Immature natural killer cell (primary cell): Measurements from ENCODE around the gene MTHFD1L. TPM values are rescaled to one million over a fixed set of nuclear protein-coding genes. Genes with fewer than 3 reads are reported as not detected.

Source experiments
- DNase-seq, 3 donors: peaks; one replicate each; pipeline ENCODE4 v3.0.0; 2022; ENCODE audit warnings: mixed read lengths in 1 of 3
- H3K27ac Mint-ChIP-seq, 6 donors: one replicate each; pipeline ENCODE4 v1.8.0; 2020; ENCODE audit warnings: mixed read lengths in 6 of 6, mild to moderate bottlenecking in 5 of 6, inconsistent platforms in 4 of 6, moderate library complexity in 3 of 6
- H3K27me3 Mint-ChIP-seq, 3 donors: one replicate each; pipeline ENCODE4 v1.8.0; 2020 to 2021; ENCODE audit warnings: low read depth in 3 of 3, mild to moderate bottlenecking in 3 of 3, mixed read lengths in 3 of 3, moderate library complexity in 3 of 3, inconsistent platforms in 1 of 3
- H3K36me3 Mint-ChIP-seq, 3 donors: one replicate each; pipeline ENCODE4 v1.8.0; 2020; ENCODE audit warnings: mixed read lengths in 3 of 3, inconsistent platforms in 2 of 3, mild to moderate bottlenecking in 2 of 3
- H3K4me1 Mint-ChIP-seq, 2 donors: one replicate each; pipeline ENCODE4 v1.8.0; 2020; ENCODE audit warnings: inconsistent platforms in 2 of 2, mild to moderate bottlenecking in 2 of 2, mixed read lengths in 2 of 2, moderate library complexity in 1 of 2
- H3K4me3 Mint-ChIP-seq, 5 donors: one replicate each; pipeline ENCODE4 v1.8.0; 2020; ENCODE audit warnings: mild to moderate bottlenecking in 5 of 5, mixed read lengths in 5 of 5, inconsistent platforms in 3 of 5, moderate library complexity in 3 of 5
- H3K9me3 Mint-ChIP-seq, 6 donors: one replicate each; pipeline ENCODE4 v1.8.0; 2020; ENCODE audit warnings: mild to moderate bottlenecking in 6 of 6, mixed read lengths in 6 of 6, inconsistent platforms in 4 of 6, moderate library complexity in 3 of 6
- polyA plus RNA-seq, 3 donors: library from polyadenylated mRNA; unstranded; fragments of 300-500 nt; fragmentation: Illumina TruSeq; gene quantifications; one replicate each; pipeline ENCODE4 v1.2.3, GENCODE V29; 2021

MTHFD1L gene
- polyA plus RNA-seq, 3 donors from 2014 or later = 0.79 to 1.8 (median 1.6) TPM

GRCh38 chr6:150877928-150878327 lies 12.4 kb downstream of the MTHFD1L start:
- DNase-seq = no peak
- H3K9me3 Mint-ChIP-seq = no peaks in the 10 kb centered on the region
- no peaks in the 10 kb centered on the region for H3K36me3 Mint-ChIP-seq
- peaks cover 0 to 1% (median 0%) of the 10 kb centered on the region in 3 donors for H3K27me3 Mint-ChIP-seq
- no peaks in the 10 kb centered on the region for H3K4me1 Mint-ChIP-seq
- no peak overlapping the region for H3K27ac Mint-ChIP-seq
- H3K4me3 Mint-ChIP-seq = no peak overlapping the region

GRCh38 chr6:150878347-150879213 lies 13.1 kb downstream of the MTHFD1L start:
- peaks cover 0 to 1% (median 0%) of the 10 kb centered on the region in 3 donors for H3K27me3 Mint-ChIP-seq
- H3K36me3 Mint-ChIP-seq = peaks cover 0 to 4% (median 0%) of the 10 kb centered on the region in 3 donors
- no peaks in the 10 kb centered on the region for H3K4me1 Mint-ChIP-seq
- H3K27ac Mint-ChIP-seq = no peak overlapping the region
- DNase-seq = no peak
- H3K9me3 Mint-ChIP-seq = no peaks in the 10 kb centered on the region
- no peak overlapping the region for H3K4me3 Mint-ChIP-seq

DNA sequence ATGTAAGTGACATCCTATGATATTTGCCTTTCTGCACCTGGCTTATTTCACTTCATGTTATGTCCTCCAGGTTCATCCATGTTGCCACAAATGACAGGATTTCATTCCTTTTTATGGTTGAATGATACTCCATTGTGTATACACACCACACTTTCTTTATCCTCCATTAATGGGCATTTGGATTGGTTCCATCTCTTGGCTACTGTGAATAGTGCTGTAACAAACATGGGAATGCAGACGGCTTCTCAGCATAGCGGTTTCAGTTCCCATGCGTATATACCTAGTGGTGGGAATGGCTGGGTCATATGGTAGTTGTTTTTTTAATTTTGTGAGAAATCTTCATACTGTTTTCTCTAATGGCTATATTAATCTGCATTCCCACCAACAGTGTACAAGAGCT lies 14.8 kb downstream of the MTHFD1L start:
- Mint-ChIP-seq H3K9me3 (no peaks in the 10 kb centered on the region), H3K4me1 (no peaks in the 10 kb centered on the region), H3K27me3 (peaks cover 0 to 1% (median 0%) of the 10 kb centered on the region in 3 donors), H3K4me3 (no peak overlapping the region), H3K27ac (no peak overlapping the region), H3K36me3 (peaks cover 0 to 7% (median 0%) of the 10 kb centered on the region in 3 donors)
- no peak for DNase-seq

DNA sequence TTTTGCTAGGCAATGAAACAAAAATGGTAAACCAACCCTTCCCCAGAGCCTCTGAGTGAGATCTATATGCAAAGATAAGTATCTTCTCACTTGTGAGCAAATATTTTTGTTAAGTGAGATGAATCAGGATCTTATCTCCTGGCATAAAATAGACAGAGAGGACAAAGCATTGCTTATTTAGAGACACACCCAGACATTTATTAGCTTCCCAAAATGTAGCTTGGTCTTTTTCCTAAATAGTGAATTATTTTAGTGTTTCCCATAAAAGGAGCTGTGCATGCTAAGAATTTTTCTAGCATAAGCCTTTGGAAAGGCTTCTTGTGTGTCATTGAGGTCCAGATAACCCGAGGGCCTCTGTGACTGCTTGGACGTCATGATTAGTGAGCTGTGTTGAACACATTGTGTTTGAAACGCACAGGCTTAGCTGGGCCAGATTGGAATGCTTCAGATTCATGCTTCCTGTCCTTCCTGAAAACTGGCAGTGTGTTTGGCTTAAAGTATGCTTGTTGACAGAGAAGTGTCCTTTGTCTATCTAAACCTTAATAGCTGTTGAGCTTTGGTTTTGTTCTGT lies 16.5 kb downstream of the MTHFD1L start:
- H3K4me3 Mint-ChIP-seq = no peak overlapping the region

DNA sequence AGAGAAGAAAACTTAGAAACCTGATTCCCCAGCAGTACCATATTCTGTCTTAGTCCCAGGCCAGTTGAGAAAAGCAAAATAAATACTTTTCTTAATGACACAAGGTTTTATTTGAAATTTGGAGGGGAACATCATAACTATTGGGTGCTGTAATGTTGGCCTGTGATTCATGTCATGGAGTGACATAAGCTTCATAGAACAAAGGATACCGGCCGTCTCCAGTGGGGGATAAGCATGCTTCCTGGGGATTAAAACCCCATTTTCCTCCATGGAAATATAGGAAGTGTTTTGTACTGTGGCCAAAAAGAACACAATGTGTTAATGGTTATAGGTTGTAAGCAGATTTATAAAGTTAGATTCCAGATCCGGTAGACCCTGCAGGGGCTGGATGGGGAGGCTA lies 18.0 kb downstream of the MTHFD1L start:
- Mint-ChIP-seq H3K9me3 (no peaks in the 10 kb centered on the region), H3K27me3 (peaks cover 0 to 1% (median 0%) of the 10 kb centered on the region in 3 donors), H3K4me1 (no peaks in the 10 kb centered on the region), H3K27ac (no peak overlapping the region), H3K36me3 (peaks cover 0 to 7% (median 0%) of the 10 kb centered on the region in 3 donors), H3K4me3 (no peak overlapping the region)
- DNase-seq = no peak

More for the DNA sequence above, 16.5 kb downstream of the MTHFD1L start:
- Mint-ChIP-seq H3K27me3 (peaks cover 0 to 1% (median 0%) of the 10 kb centered on the region in 3 donors), H3K27ac (no peak overlapping the region), H3K4me1 (no peaks in the 10 kb centered on the region), H3K9me3 (no peaks in the 10 kb centered on the region), H3K36me3 (peaks cover 0 to 7% (median 0%) of the 10 kb centered on the region in 3 donors)
- DNase-seq = no peak

DNA sequence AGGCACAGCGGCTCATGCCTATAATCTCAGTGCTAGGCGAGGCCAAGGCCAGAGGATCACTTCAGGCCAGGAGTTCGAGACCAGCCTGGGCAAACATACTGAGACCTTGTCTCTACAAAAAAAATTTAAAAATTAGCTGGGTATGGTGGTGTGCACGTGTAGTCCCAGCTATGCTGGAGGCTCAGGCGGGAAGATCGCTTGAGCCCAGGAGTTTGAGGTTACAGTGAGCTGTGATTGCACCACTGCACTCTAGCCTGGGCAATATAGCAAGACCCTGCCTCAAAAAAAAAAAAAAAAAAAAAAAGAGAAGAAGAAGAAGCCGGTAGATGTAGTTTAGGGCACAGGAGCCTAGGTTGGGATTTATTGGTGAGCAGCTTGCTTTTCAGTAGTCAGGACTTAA lies 20.7 kb downstream of the MTHFD1L start:
- Mint-ChIP-seq H3K4me3 (no peak overlapping the region), H3K27me3 (peaks cover 0 to 2% (median 0%) of the 10 kb centered on the region in 3 donors), H3K27ac (no peak overlapping the region), H3K36me3 (peaks cover 0 to 7% (median 0%) of the 10 kb centered on the region in 3 donors), H3K9me3 (no peaks in the 10 kb centered on the region), H3K4me1 (no peaks in the 10 kb centered on the region)
- DNase-seq = no peak

GRCh38 chr6:150887978-150888563 lies 22.6 kb downstream of the MTHFD1L start:
- H3K4me1 Mint-ChIP-seq = no peaks in the 10 kb centered on the region
- peaks cover 0 to 7% (median 0%) of the 10 kb centered on the region in 3 donors for H3K36me3 Mint-ChIP-seq
- H3K4me3 Mint-ChIP-seq = no peak overlapping the region
- no peaks in the 10 kb centered on the region for H3K9me3 Mint-ChIP-seq
- no peak for DNase-seq
- H3K27ac Mint-ChIP-seq = no peak overlapping the region
- peaks cover 0 to 2% (median 0%) of the 10 kb centered on the region in 3 donors for H3K27me3 Mint-ChIP-seq

DNA sequence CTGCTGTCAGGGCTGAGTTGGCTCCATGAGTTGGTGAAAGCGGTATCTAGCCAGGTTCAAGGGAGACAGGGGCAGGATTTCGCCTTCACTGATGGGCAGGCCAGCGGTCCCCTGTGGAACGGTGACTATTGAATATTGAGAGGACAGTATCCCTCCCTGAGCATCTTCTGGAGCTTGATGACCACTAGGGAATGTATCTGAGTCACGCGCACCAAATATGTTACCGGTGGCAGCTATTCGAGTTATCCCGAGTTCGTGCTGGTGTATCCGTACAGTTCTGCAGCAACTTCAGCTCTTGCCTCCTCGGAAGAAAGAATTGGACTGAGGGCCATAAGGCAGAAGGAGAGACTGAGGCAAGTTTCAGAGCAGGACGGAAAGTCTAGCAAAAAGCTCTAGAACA lies 24.8 kb downstream of the MTHFD1L start:
- Mint-ChIP-seq H3K9me3 (no peaks in the 10 kb centered on the region), H3K27me3 (peaks cover 0 to 4% (median 2%) of the 10 kb centered on the region in 3 donors), H3K4me3 (no peak overlapping the region), H3K27ac (no peak overlapping the region), H3K4me1 (peaks cover 3 to 5% of the 10 kb centered on the region in 2 donors), H3K36me3 (no peaks in the 10 kb centered on the region)
- no peak for DNase-seq

GRCh38 chr6:150891888-150892485 lies 26.5 kb downstream of the MTHFD1L start:
- Mint-ChIP-seq H3K4me3 (no peak overlapping the region), H3K36me3 (no peaks in the 10 kb centered on the region), H3K27ac (no peak overlapping the region), H3K9me3 (no peaks in the 10 kb centered on the region), H3K27me3 (peaks cover 0 to 6% (median 2%) of the 10 kb centered on the region in 3 donors), H3K4me1 (peaks cover 16 to 17% of the 10 kb centered on the region in 2 donors)
- DNase-seq = peak; percentile 27 to 44 (median 34)

DNA sequence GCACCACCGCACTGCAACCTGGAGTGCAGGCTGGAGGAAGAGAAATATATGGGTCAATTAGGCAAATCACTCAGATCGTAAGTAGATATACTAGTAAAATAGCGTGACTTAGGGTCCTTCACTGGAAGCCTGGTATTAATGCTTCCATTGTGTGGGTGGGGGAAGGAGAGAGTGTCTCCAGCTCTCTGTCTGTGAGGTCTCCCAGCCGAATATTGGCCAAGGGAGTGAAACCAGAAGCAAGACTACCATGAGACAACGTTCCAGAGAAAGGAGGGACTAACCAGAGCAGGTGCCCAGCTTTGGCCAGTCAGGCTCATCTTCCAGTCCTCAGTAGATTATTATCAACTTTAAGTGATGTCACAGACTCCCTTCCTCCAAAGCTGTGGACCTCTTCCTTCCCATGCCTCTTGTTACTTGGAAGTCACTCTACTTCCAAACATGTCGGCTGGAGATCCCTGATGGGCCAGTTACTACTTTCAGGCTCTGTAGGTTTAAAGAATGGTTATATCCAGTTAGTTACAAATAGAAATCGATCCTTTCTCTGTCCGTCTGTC lies 28.8 kb downstream of the MTHFD1L start:
- Mint-ChIP-seq H3K36me3 (peaks cover 0 to 3% (median 0%) of the 10 kb centered on the region in 3 donors), H3K4me1 (peaks cover 17 to 22% of the 10 kb centered on the region in 2 donors), H3K4me3 (no peak overlapping the region), H3K27me3 (peaks cover 0 to 6% (median 2%) of the 10 kb centered on the region in 3 donors), H3K9me3 (no peaks in the 10 kb centered on the region), H3K27ac (no peak overlapping the region)
- no peak for DNase-seq

DNA sequence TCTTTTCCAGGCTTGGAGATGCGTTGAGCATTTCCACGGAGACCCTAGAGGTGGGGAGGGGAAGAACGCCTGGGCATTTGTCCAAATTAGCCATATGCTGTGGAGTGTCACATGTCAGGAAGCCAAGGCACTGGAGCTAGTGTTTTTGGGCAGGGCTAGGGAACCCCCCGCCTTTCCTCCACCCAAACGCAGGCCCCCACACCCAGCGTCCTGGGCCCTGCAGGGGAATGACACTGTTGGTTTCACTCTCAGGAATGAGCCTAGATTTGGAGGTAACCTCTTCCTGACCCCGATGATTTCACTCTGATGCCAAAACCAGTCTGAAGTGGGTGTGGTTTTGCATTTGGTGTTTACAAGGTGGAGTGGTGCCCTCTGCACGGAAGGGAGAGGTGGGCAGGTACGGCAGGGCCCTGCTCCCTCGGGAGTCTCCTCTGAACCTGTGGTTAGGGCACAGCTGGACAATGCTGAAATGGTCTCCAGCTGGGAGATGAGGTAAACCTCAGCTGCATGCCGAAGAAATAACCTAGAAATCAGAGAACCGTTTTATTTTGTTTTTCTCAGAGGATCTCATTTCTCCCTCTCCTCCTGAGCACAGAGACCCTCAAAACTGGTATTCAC lies 29.5 kb downstream of the MTHFD1L start:
- H3K9me3 Mint-ChIP-seq = no peaks in the 10 kb centered on the region
- H3K4me3 Mint-ChIP-seq = no peak overlapping the region
- peaks cover 0 to 3% (median 0%) of the 10 kb centered on the region in 3 donors for H3K36me3 Mint-ChIP-seq
- peaks cover 17 to 22% of the 10 kb centered on the region in 2 donors for H3K4me1 Mint-ChIP-seq
- no peak for DNase-seq
- H3K27me3 Mint-ChIP-seq = peaks cover 0 to 6% (median 2%) of the 10 kb centered on the region in 3 donors
- no peak overlapping the region for H3K27ac Mint-ChIP-seq

DNA sequence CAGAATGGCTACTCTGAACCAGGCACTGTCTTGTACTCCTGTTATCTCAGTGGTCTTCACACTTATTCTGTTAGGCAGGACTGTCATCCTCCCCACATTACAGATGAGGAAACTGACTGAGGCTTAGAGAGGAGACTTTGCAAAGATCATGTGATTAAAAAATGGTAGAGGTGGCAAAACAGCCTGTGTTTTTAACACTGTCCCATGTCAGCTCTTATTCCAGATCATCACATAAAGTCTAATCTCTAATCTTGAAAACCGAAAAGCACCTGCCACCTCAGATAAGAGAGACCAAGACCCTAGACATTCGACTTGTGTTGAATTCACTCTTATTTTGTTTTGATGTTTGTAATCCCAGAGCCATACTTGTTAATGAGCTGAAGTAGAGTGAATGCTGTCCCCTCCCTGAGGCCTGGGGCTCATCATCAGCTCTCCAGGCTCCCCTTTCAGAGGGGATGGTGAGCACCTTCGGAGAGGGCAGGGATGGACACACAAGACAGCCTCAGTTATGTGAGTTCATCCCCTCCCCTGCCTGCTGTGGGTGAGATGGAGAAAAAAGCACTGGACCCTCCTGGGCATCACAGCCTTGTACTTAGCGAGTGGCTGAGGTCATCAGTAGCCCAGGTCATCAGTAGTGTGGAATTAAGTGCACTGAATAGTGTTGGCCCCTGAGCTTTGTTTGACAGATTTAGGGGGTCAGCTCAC lies 30.6 kb downstream of the MTHFD1L start:
- Mint-ChIP-seq H3K4me3 (no peak overlapping the region), H3K36me3 (peaks cover 0 to 3% (median 0%) of the 10 kb centered on the region in 3 donors), H3K27me3 (peaks cover 0 to 6% (median 0%) of the 10 kb centered on the region in 3 donors), H3K9me3 (no peaks in the 10 kb centered on the region), H3K4me1 (peaks cover 17 to 22% of the 10 kb centered on the region in 2 donors), H3K27ac (peak overlapping the region in 4 of 6 donors; percentile 8 to 52 (median 26))
- DNase-seq = no peak
